ENCODE results near the gene CH25H. TPM values are rescaled to one million over a fixed set of nuclear protein-coding genes. Genes with fewer than 3 reads are reported as not detected.

Gene CH25H
- total RNA-seq, 1 experiment from 2014 or later, result 0.10 TPM

GRCh38 chr10:89235073-89235798 lies 28.1 kb upstream of the CH25H start:
- CTCF ChIA-PET, result no interaction called here
- Histone ChIP-seq H3K27me3 (ENCODE audit: control insufficient read depth, insufficient read depth, low read length) (no peaks in the 10 kb centered on the region), H3K36me3 (ENCODE audit: control insufficient read depth, insufficient read depth, low read length) (peaks cover 2% of the 10 kb centered on the region; the same call in 1 of the 2 replicates), H3K27ac (ENCODE audit: low read length) (no peak overlapping the region), H3K9me3 (ENCODE audit: control insufficient read depth, insufficient read depth, low read depth, low read length) (no peaks in the 10 kb centered on the region), H3K4me3 (ENCODE audit: low read depth in 2 of 2, low read length in 2 of 2) (no peak overlapping the region), H3K4me1 (ENCODE audit: control insufficient read depth, insufficient read depth, low read length) (no peaks in the 10 kb centered on the region)
- ATAC-seq (no peak), DNase-seq (ENCODE audit: low read depth, low spot score) (no peak)
- TF ChIP-seq POLR2AphosphoS5 (IDR thresholded peaks at IDR 0.05; ENCODE audit: low read depth, low read length) (no peak), TCF7L2 (IDR thresholded peaks at IDR 0.05; ENCODE audit: low read depth, low read length) (no peak), REST (IDR thresholded peaks at IDR 0.05; ENCODE audit: insufficient read depth in 1 of 2, low read depth in 2 of 2, low read length in 1 of 2) (no peak), SIN3A (IDR thresholded peaks at IDR 0.05; ENCODE audit: borderline replicate concordance, insufficient read depth, low read depth, low read length) (no peak), CTCF (IDR thresholded peaks at IDR 0.05) (no peak)
- POLR2A ChIA-PET, result no interaction called here
- intact Hi-C loops (cut with micrococcal nuclease; ENCODE audit: unreplicated experiment), result no loop called here
- in situ Hi-C loops (cut with HindIII; ENCODE audit: low pct_unique_long_range_greater_than_20kb, low sequenced_read_pairs), result no loop called here
- BruUV-seq (replicated peaks), result no TSS peak

GRCh38 chr10:89233033-89233432 lies 25.9 kb upstream of the CH25H start:
- DNase-seq (ENCODE audit: low read depth, low spot score), result no peak
- no TSS peak for BruUV-seq (replicated peaks)

More at GRCh38 chr10:89233033-89233432, 25.9 kb upstream of the CH25H start:
- H3K9me3 ChIP-seq (ENCODE audit: control insufficient read depth, insufficient read depth, low read depth, low read length), result no peaks in the 10 kb centered on the region
- no peak for ATAC-seq
- in situ Hi-C loops (cut with HindIII; ENCODE audit: low pct_unique_long_range_greater_than_20kb, low sequenced_read_pairs), result no loop called here
- ChIA-PET POLR2A (no interaction called here), CTCF (no interaction called here)
- no peak for TF ChIP-seq SIN3A (IDR thresholded peaks at IDR 0.05; ENCODE audit: borderline replicate concordance, insufficient read depth, low read depth, low read length)
- TF ChIP-seq POLR2AphosphoS5 (IDR thresholded peaks at IDR 0.05; ENCODE audit: low read depth, low read length), result no peak
- TF ChIP-seq CTCF (IDR thresholded peaks at IDR 0.05), result no peak
- TF ChIP-seq TCF7L2 (IDR thresholded peaks at IDR 0.05; ENCODE audit: low read depth, low read length), result no peak
- TF ChIP-seq REST (IDR thresholded peaks at IDR 0.05; ENCODE audit: insufficient read depth in 1 of 2, low read depth in 2 of 2, low read length in 1 of 2), result no peak
- peaks cover 2% of the 10 kb centered on the region; the same call in 1 of the 2 replicates for H3K36me3 ChIP-seq (ENCODE audit: control insufficient read depth, insufficient read depth, low read length)
- H3K4me1 ChIP-seq (ENCODE audit: control insufficient read depth, insufficient read depth, low read length), result no peaks in the 10 kb centered on the region
- no peak overlapping the region for H3K27ac ChIP-seq (ENCODE audit: low read length)
- no peak overlapping the region for H3K4me3 ChIP-seq (ENCODE audit: low read depth in 2 of 2, low read length in 2 of 2)
- no peaks in the 10 kb centered on the region for H3K27me3 ChIP-seq (ENCODE audit: control insufficient read depth, insufficient read depth, low read length)
- intact Hi-C loops (cut with micrococcal nuclease; ENCODE audit: unreplicated experiment), result no loop called here

Measured in Panc1 (cell line).